GM21367 (cell line): ENCODE measurements around the gene DLG5.

Experiments used
- ATAC-seq: cut with Tn5 transposase; IDR thresholded peaks from one replicate; pipeline ENCODE4 v1.9.1; 2021; ENCODE audit not compliant: unreplicated experiment

DLG5 gene

GRCh38 chr10:77872151-77872946, 54.2 kb downstream of the DLG5 start:
- ATAC-seq = no peak

- no peak for ATAC-seq
These were observed 56.7 kb downstream of the DLG5 start for GRCh38 chr10:77869626-77870420.

GRCh38 chr10:77868523-77868922, 58.0 kb downstream of the DLG5 start:
- ATAC-seq = no peak

- no peak for ATAC-seq
These were observed 59.3 kb downstream of the DLG5 start for GRCh38 chr10:77867124-77867719.

- ATAC-seq = no peak
These were observed 60.0 kb downstream of the DLG5 start for GRCh38 chr10:77866598-77866997.

- ATAC-seq = no peak
These were observed 60.8 kb downstream of the DLG5 start for GRCh38 chr10:77865580-77866324.

- no peak for ATAC-seq
These were observed 62.3 kb downstream of the DLG5 start for GRCh38 chr10:77864151-77864851.

GRCh38 chr10:77863446-77863845, 63.1 kb downstream of the DLG5 start:
- no peak for ATAC-seq

GRCh38 chr10:77862595-77862994, 64.0 kb downstream of the DLG5 start:
- no peak for ATAC-seq

GRCh38 chr10:77861366-77861765, 65.2 kb downstream of the DLG5 start:
- no peak for ATAC-seq

GRCh38 chr10:77859865-77860282, 66.7 kb downstream of the DLG5 start:
- ATAC-seq = no peak

GRCh38 chr10:77859200-77859864, 67.2 kb downstream of the DLG5 start:
- no peak for ATAC-seq

- ATAC-seq = no peak
These were observed 69.3 kb downstream of the DLG5 start for GRCh38 chr10:77857272-77857671.

GRCh38 chr10:77856566-77856965, 70.0 kb downstream of the DLG5 start:
- ATAC-seq = no peak

- no peak for ATAC-seq
These were observed 71.0 kb downstream of the DLG5 start for GRCh38 chr10:77855404-77856155.

GRCh38 chr10:77854115-77854514, 72.4 kb downstream of the DLG5 start:
- ATAC-seq = no peak

- no peak for ATAC-seq
These were observed 73.3 kb downstream of the DLG5 start for GRCh38 chr10:77853256-77853655.

- no peak for ATAC-seq
These were observed 75.8 kb downstream of the DLG5 start for GRCh38 chr10:77850620-77851231.
